ENCODE measurements around the gene ZFPM1.
"Not testable (repeated sequence)": the region's sequence is repeated elsewhere in the genome, so short reads cannot be mapped to it uniquely, and the experiment has no call there.

The ZFPM1 gene

DNA sequence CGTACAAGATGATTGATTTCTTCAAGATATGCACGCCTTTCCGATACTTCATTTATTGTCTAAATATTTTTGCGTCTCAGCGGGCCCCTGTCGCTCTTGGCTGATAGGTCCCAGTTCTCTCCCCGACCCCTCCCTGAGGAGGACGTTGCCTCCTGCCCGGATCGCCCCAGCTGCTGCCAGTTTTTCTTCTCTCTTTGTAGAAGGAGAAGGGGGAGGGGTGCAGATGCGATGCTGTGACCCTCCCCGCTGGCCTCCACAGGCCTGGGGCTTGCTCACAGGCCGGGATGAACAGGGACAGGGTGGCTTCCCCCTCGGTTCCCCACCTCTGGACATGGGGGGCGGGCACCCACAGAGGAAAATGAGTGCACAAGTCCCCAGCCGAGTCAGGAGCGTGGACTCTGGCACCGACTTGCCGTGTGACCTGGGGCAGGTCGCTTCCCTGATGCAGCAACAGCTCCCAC is 63.6 kb downstream of the ZFPM1 start:
- H3K9me3 ChIP-seq (ENCODE audit: control insufficient read depth in 1 of 2, low read length in 2 of 2): no peaks in the 10 kb centered on the region
- H3K27ac ChIP-seq (ENCODE audit: low read length): no peak overlapping the region
- H3K27me3 ChIP-seq (ENCODE audit: low read depth, low read length): peaks cover 9% of the 10 kb centered on the region
- H3K4me1 ChIP-seq (ENCODE audit: control insufficient read depth in 1 of 2, insufficient read depth in 2 of 2, low read length in 2 of 2): no peaks in the 10 kb centered on the region
- no peaks in the 10 kb centered on the region for H3K36me3 ChIP-seq (ENCODE audit: control insufficient read depth in 1 of 2, insufficient read depth in 2 of 2, low read length in 2 of 2)
- no peak overlapping the region for H3K4me3 ChIP-seq (ENCODE audit: low read depth in 1 of 2, low read length in 2 of 2)

- H3K36me3 ChIP-seq (ENCODE audit: control insufficient read depth in 1 of 2, insufficient read depth in 2 of 2, low read length in 2 of 2); H3K4me1 ChIP-seq (ENCODE audit: control insufficient read depth in 1 of 2, insufficient read depth in 2 of 2, low read length in 2 of 2); H3K27me3 ChIP-seq (ENCODE audit: low read depth, low read length); H3K4me3 ChIP-seq (ENCODE audit: low read depth in 1 of 2, low read length in 2 of 2); H3K27ac ChIP-seq (ENCODE audit: low read length); H3K9me3 ChIP-seq (ENCODE audit: control insufficient read depth in 1 of 2, low read length in 2 of 2): not testable (repeated sequence)
Measured at GRCh38 chr16:88517208-88517774, 64.2 kb downstream of the ZFPM1 start.

GRCh38 chr16:88518411-88519111 is 65.5 kb downstream of the ZFPM1 start:
- H3K9me3 ChIP-seq (ENCODE audit: control insufficient read depth in 1 of 2, low read length in 2 of 2); H3K4me3 ChIP-seq (ENCODE audit: low read depth in 1 of 2, low read length in 2 of 2); H3K36me3 ChIP-seq (ENCODE audit: control insufficient read depth in 1 of 2, insufficient read depth in 2 of 2, low read length in 2 of 2); H3K27ac ChIP-seq (ENCODE audit: low read length); H3K27me3 ChIP-seq (ENCODE audit: low read depth, low read length); H3K4me1 ChIP-seq (ENCODE audit: control insufficient read depth in 1 of 2, insufficient read depth in 2 of 2, low read length in 2 of 2): not testable (repeated sequence)

GRCh38 chr16:88519240-88519639 is 66.2 kb downstream of the ZFPM1 start:
- Histone ChIP-seq H3K4me3 (ENCODE audit: low read depth in 1 of 2, low read length in 2 of 2) (no peak overlapping the region), H3K27ac (ENCODE audit: low read length) (no peak overlapping the region), H3K36me3 (ENCODE audit: control insufficient read depth in 1 of 2, insufficient read depth in 2 of 2, low read length in 2 of 2) (no peaks in the 10 kb centered on the region), H3K4me1 (ENCODE audit: control insufficient read depth in 1 of 2, insufficient read depth in 2 of 2, low read length in 2 of 2) (peaks cover 0 to 6% of the 10 kb centered on the region in 2 donors), H3K27me3 (ENCODE audit: low read depth, low read length) (peaks cover 9% of the 10 kb centered on the region), H3K9me3 (ENCODE audit: control insufficient read depth in 1 of 2, low read length in 2 of 2) (no peaks in the 10 kb centered on the region)

GRCh38 chr16:88519938-88520653 is 67.0 kb downstream of the ZFPM1 start:
- peaks cover 3% of the 10 kb centered on the region for H3K27me3 ChIP-seq (ENCODE audit: low read depth, low read length)

GRCh38 chr16:88521674-88522073 is 68.6 kb downstream of the ZFPM1 start:
- Histone ChIP-seq H3K27ac (ENCODE audit: low read length) (no peak overlapping the region), H3K9me3 (ENCODE audit: control insufficient read depth in 1 of 2, low read length in 2 of 2) (no peaks in the 10 kb centered on the region), H3K4me3 (ENCODE audit: low read depth in 1 of 2, low read length in 2 of 2) (no peak overlapping the region), H3K36me3 (ENCODE audit: control insufficient read depth in 1 of 2, insufficient read depth in 2 of 2, low read length in 2 of 2) (no peaks in the 10 kb centered on the region), H3K4me1 (ENCODE audit: control insufficient read depth in 1 of 2, insufficient read depth in 2 of 2, low read length in 2 of 2) (peaks cover 0 to 7% of the 10 kb centered on the region in 2 donors), H3K27me3 (ENCODE audit: low read depth, low read length) (no peaks in the 10 kb centered on the region)

More at GRCh38 chr16:88519938-88520653, 67.0 kb downstream of the ZFPM1 start:
- Histone ChIP-seq H3K9me3 (ENCODE audit: control insufficient read depth in 1 of 2, low read length in 2 of 2) (no peaks in the 10 kb centered on the region), H3K4me3 (ENCODE audit: low read depth in 1 of 2, low read length in 2 of 2) (no peak overlapping the region), H3K27ac (ENCODE audit: low read length) (no peak overlapping the region), H3K4me1 (ENCODE audit: control insufficient read depth in 1 of 2, insufficient read depth in 2 of 2, low read length in 2 of 2) (peaks cover 0 to 6% of the 10 kb centered on the region in 2 donors), H3K36me3 (ENCODE audit: control insufficient read depth in 1 of 2, insufficient read depth in 2 of 2, low read length in 2 of 2) (no peaks in the 10 kb centered on the region)

- Histone ChIP-seq H3K36me3 (ENCODE audit: control insufficient read depth in 1 of 2, insufficient read depth in 2 of 2, low read length in 2 of 2) (no peaks in the 10 kb centered on the region), H3K4me1 (ENCODE audit: control insufficient read depth in 1 of 2, insufficient read depth in 2 of 2, low read length in 2 of 2) (peaks cover 0 to 14% of the 10 kb centered on the region in 2 donors), H3K27ac (ENCODE audit: low read length) (no peak overlapping the region), H3K27me3 (ENCODE audit: low read depth, low read length) (no peaks in the 10 kb centered on the region), H3K4me3 (ENCODE audit: low read depth in 1 of 2, low read length in 2 of 2) (no peak overlapping the region), H3K9me3 (ENCODE audit: control insufficient read depth in 1 of 2, low read length in 2 of 2) (no peaks in the 10 kb centered on the region)
Measured at GRCh38 chr16:88522276-88522949, 69.3 kb downstream of the ZFPM1 start.

- Histone ChIP-seq H3K4me3 (ENCODE audit: low read depth in 1 of 2, low read length in 2 of 2) (no peak overlapping the region), H3K9me3 (ENCODE audit: control insufficient read depth in 1 of 2, low read length in 2 of 2) (no peaks in the 10 kb centered on the region), H3K4me1 (ENCODE audit: control insufficient read depth in 1 of 2, insufficient read depth in 2 of 2, low read length in 2 of 2) (peaks cover 0 to 14% of the 10 kb centered on the region in 2 donors), H3K27me3 (ENCODE audit: low read depth, low read length) (no peaks in the 10 kb centered on the region), H3K36me3 (ENCODE audit: control insufficient read depth in 1 of 2, insufficient read depth in 2 of 2, low read length in 2 of 2) (no peaks in the 10 kb centered on the region), H3K27ac (ENCODE audit: low read length) (no peak overlapping the region)
Measured at GRCh38 chr16:88523309-88524161, 70.5 kb downstream of the ZFPM1 start.

DNA sequence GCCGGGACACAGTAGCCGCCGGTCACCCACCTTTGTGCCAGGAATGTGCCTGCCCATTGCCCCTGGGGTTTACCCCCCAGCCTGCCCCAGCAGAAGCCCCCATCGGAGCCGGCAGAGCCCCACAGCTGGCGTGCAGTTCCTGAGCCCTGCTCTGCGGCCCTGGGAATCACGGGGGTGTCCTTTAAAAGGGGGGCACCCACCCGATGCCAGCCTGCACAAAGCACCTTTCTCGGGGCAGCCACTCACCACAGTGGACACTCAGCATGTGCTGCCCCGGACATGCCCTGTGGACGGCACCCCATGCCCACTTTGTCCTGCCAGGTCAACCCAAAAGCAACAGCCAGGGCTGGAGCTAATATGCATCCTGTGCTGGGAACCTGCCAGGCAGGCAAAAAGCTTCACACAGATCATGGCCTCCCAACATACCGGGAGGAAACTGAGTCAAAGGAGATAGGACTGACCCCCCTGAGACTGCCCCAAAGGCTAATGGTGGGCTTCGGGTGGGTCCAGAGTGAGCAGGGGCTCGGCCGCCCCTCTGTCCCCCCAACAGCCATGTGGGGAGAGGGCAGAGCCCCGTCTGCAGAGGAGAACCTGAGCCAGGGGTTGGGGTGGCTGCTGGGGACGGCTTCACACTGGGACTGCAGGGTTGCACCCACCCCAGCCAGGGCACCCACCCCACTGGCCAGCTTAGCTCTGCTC is 71.3 kb downstream of the ZFPM1 start:
- Histone ChIP-seq H3K4me3 (ENCODE audit: low read depth in 1 of 2, low read length in 2 of 2) (no peak overlapping the region), H3K27me3 (ENCODE audit: low read depth, low read length) (no peaks in the 10 kb centered on the region), H3K4me1 (ENCODE audit: control insufficient read depth in 1 of 2, insufficient read depth in 2 of 2, low read length in 2 of 2) (peaks cover 0 to 14% of the 10 kb centered on the region in 2 donors), H3K9me3 (ENCODE audit: control insufficient read depth in 1 of 2, low read length in 2 of 2) (no peaks in the 10 kb centered on the region), H3K36me3 (ENCODE audit: control insufficient read depth in 1 of 2, insufficient read depth in 2 of 2, low read length in 2 of 2) (no peaks in the 10 kb centered on the region), H3K27ac (ENCODE audit: low read length) (no peak overlapping the region)

GRCh38 chr16:88524973-88525662 is 72.0 kb downstream of the ZFPM1 start:
- no peaks in the 10 kb centered on the region for H3K27me3 ChIP-seq (ENCODE audit: low read depth, low read length)
- no peaks in the 10 kb centered on the region for H3K36me3 ChIP-seq (ENCODE audit: control insufficient read depth in 1 of 2, insufficient read depth in 2 of 2, low read length in 2 of 2)
- no peaks in the 10 kb centered on the region for H3K9me3 ChIP-seq (ENCODE audit: control insufficient read depth in 1 of 2, low read length in 2 of 2)
- no peak overlapping the region for H3K27ac ChIP-seq (ENCODE audit: low read length)
- peaks cover 0 to 14% of the 10 kb centered on the region in 2 donors for H3K4me1 ChIP-seq (ENCODE audit: control insufficient read depth in 1 of 2, insufficient read depth in 2 of 2, low read length in 2 of 2)
- H3K4me3 ChIP-seq (ENCODE audit: low read depth in 1 of 2, low read length in 2 of 2): no peak overlapping the region

Data from muscle layer of duodenum (tissue), 2 donors.